Measurements from ENCODE around the gene COL17A1.
A peak's percentile ranks its signal among the peaks of the same experiment; 100 is the strongest.

GRCh38 chr10:103982639-103983038, 103.0 kb downstream of the COL17A1 start:
- TF ChIP-seq, protein P1, sequence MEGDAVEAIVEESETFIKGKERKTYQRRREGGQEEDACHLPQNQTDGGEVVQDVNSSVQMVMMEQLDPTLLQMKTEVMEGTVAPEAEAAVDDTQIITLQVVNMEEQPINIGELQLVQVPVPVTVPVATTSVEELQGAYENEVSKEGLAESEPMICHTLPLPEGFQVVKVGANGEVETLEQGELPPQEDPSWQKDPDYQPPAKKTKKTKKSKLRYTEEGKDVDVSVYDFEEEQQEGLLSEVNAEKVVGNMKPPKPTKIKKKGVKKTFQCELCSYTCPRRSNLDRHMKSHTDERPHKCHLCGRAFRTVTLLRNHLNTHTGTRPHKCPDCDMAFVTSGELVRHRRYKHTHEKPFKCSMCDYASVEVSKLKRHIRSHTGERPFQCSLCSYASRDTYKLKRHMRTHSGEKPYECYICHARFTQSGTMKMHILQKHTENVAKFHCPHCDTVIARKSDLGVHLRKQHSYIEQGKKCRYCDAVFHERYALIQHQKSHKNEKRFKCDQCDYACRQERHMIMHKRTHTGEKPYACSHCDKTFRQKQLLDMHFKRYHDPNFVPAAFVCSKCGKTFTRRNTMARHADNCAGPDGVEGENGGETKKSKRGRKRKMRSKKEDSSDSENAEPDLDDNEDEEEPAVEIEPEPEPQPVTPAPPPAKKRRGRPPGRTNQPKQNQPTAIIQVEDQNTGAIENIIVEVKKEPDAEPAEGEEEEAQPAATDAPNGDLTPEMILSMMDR (conservative IDR thresholded peaks at IDR 0.05 in 1 of 2, IDR thresholded peaks at IDR 0.05 in 1 of 2; ENCODE audit: low read depth in 1 of 2, low read length in 2 of 2): peak in 1 of 2 donors; percentile 29
- TF ChIP-seq EZH2 (IDR thresholded peaks at IDR 0.05; ENCODE audit: low read length, missing control alignments): no peak

Data from fibroblast of lung (primary cell).